Karpas-422 (cell line): ENCODE measurements around the gene SNX8. TPM values are rescaled to one million over a fixed set of nuclear protein-coding genes. Genes with fewer than 3 reads are reported as not detected.

Experiments used
- DNase-seq: peaks from one replicate; pipeline ENCODE4 v3.0.0-alpha.2; 2015
- H2AFZ ChIP-seq: fragments of 200-600 bp; sonication (generic); 2 replicates; pipeline ENCODE4 v1.6.1; 2014; ENCODE audit warnings: antibody characterized with exemption, low read length, mixed read lengths
- H3K27ac ChIP-seq: fragments of 200-600 bp; sonication (generic); 2 replicates; pipeline ENCODE4 v1.5.1; 2014; ENCODE audit warnings: mild to moderate bottlenecking, low read length, moderate library complexity
- H3K27me3 ChIP-seq: fragments of 200-600 bp; sonication (generic); 2 replicates; pipeline ENCODE4 v1.6.1; 2014; ENCODE audit warnings: low read length, mixed read lengths
- H3K36me3 ChIP-seq: fragments of 200-600 bp; sonication (generic); 2 replicates; pipeline ENCODE4 v1.6.1; 2014; ENCODE audit warnings: low read length, mixed read lengths; ENCODE audit not compliant: insufficient read depth
- H3K4me1 ChIP-seq: fragments of 200-600 bp; sonication (generic); 2 replicates; pipeline ENCODE4 v1.6.1; 2014; ENCODE audit warnings: mild to moderate bottlenecking, low read length, mixed read lengths
- H3K4me2 ChIP-seq: fragments of 200-600 bp; sonication (generic); 2 replicates; pipeline ENCODE4 v1.6.1; 2014; ENCODE audit warnings: low read length, low read depth, mild to moderate bottlenecking; ENCODE audit not compliant: poor library complexity, severe bottlenecking
- H3K4me3 ChIP-seq: fragments of 200-600 bp; sonication (generic); 2 replicates; pipeline ENCODE4 v1.5.1; 2014; ENCODE audit warnings: mild to moderate bottlenecking, antibody characterized with exemption, low read length, mixed read lengths
- H3K79me2 ChIP-seq: fragments of 200-600 bp; sonication (generic); 2 replicates; pipeline ENCODE4 v1.6.1; 2014; ENCODE audit warnings: mild to moderate bottlenecking, low read length, mixed read lengths
- H3K9ac ChIP-seq: fragments of 200-600 bp; sonication (generic); 2 replicates; pipeline ENCODE4 v1.6.0; 2014; ENCODE audit warnings: low read length
- H3K9me2 ChIP-seq: fragments of 200-600 bp; sonication (generic), shearing (Covaris generic); replicated peaks from 2 replicates; pipeline ENCODE4 v1.6.0; 2014; ENCODE audit warnings: mild to moderate bottlenecking, low read length, moderate library complexity; ENCODE audit not compliant: insufficient read depth
- H3K9me3 ChIP-seq: fragments of 300-700, 200-600 bp; sonication (generic); 2 replicates; pipeline ENCODE4 v1.6.1; 2014; ENCODE audit warnings: low read length, mixed read lengths
- H4K20me1 ChIP-seq: fragments of 200-600 bp; sonication (generic); 2 replicates; pipeline ENCODE4 v1.6.1; 2014; ENCODE audit warnings: mild to moderate bottlenecking, antibody characterized with exemption, low read length, low read depth; ENCODE audit not compliant: insufficient read depth
- total RNA-seq: library from RNA; depleted of rRNA; stranded (reverse); fragments of >200 nt; shearing (Covaris generic); gene quantifications from 2 replicates; pipeline ENCODE4 v1.2.3, GENCODE V29; 2014; ENCODE audit warnings: low replicate concordance; rRNA removed

The SNX8 gene
- total RNA-seq, 1 experiment from 2014 or later, result 2.6 TPM

- DNase-seq, result no peak
- Histone ChIP-seq H3K9me3 (no peaks in the 10 kb centered on the region), H3K27ac (no peak overlapping the region), H3K36me3 (peaks cover 7% of the 10 kb centered on the region; the same call in 1 of the 2 replicates), H4K20me1 (peaks cover 11% of the 10 kb centered on the region), H3K4me3 (no peak overlapping the region), H2AFZ (no peak overlapping the region), H3K9ac (no peak overlapping the region), H3K9me2 (no peaks in the 10 kb centered on the region), H3K79me2 (peaks cover 13% of the 10 kb centered on the region), H3K27me3 (no peaks in the 10 kb centered on the region), H3K4me1 (peaks cover 18% of the 10 kb centered on the region), H3K4me2 (no peak overlapping the region)
Measured at GRCh38 chr7:2202361-2202761, 111.9 kb downstream of the SNX8 start.

Other genes starting within 250 kb of the SNX8 start
- gene MAD1L1, start 81.5 kb downstream of the SNX8 start, total RNA-seq, result 38.6 and 61.5 TPM in 2 replicates
- 35.5 TPM in 2 replicates for gene MRM2, start 72.2 kb downstream of the SNX8 start, total RNA-seq
- 45.3 and 84.8 TPM in 2 replicates for gene NUDT1, start 72.2 kb downstream of the SNX8 start, total RNA-seq
- 87.0 and 152 TPM in 2 replicates for gene EIF3B, start 40.4 kb upstream of the SNX8 start, total RNA-seq
- gene CHST12, start 89.2 kb upstream of the SNX8 start, total RNA-seq, result 0.82 and 5.0 TPM in 2 replicates
- gene GRIFIN, start 162.0 kb upstream of the SNX8 start, total RNA-seq, result not detected in 2 replicates
- gene LFNG, start 205.3 kb upstream of the SNX8 start, total RNA-seq, result 0.07 and 0.19 TPM in 2 replicates
- gene BRAT1, start 241.1 kb upstream of the SNX8 start, total RNA-seq, result 10.5 and 30.1 TPM in 2 replicates
- 0.93 and 1.1 TPM in 2 replicates for gene IQCE, start 244.5 kb upstream of the SNX8 start, total RNA-seq